KOPT-K1 (cell line): ENCODE results near the gene TAF4.
A peak's percentile ranks its signal among the peaks of the same experiment; 100 is the strongest.

ENCODE experiments used
- H3K27ac ChIP-seq: fragments of 200-600 bp; sonication (generic); 2 replicates; pipeline ENCODE4 v1.5.1; 2016; ENCODE audit warnings: antibody characterized with exemption, mild to moderate bottlenecking, low read depth, low read length; ENCODE audit not compliant: poor library complexity, severe bottlenecking
- H3K36me3 ChIP-seq: fragments of 200-600 bp; sonication (generic); 2 replicates; pipeline ENCODE4 v1.5.1; 2017; ENCODE audit warnings: antibody characterized with exemption, mild to moderate bottlenecking, low read length, moderate library complexity; ENCODE audit not compliant: insufficient read depth
- H3K9me3 ChIP-seq: fragments of 200-600 bp; sonication (generic); 2 replicates; pipeline ENCODE4 v1.5.1; 2017; ENCODE audit warnings: antibody characterized with exemption, low read length, mild to moderate bottlenecking; ENCODE audit not compliant: insufficient read depth, poor library complexity, severe bottlenecking

Gene TAF4, protein sequence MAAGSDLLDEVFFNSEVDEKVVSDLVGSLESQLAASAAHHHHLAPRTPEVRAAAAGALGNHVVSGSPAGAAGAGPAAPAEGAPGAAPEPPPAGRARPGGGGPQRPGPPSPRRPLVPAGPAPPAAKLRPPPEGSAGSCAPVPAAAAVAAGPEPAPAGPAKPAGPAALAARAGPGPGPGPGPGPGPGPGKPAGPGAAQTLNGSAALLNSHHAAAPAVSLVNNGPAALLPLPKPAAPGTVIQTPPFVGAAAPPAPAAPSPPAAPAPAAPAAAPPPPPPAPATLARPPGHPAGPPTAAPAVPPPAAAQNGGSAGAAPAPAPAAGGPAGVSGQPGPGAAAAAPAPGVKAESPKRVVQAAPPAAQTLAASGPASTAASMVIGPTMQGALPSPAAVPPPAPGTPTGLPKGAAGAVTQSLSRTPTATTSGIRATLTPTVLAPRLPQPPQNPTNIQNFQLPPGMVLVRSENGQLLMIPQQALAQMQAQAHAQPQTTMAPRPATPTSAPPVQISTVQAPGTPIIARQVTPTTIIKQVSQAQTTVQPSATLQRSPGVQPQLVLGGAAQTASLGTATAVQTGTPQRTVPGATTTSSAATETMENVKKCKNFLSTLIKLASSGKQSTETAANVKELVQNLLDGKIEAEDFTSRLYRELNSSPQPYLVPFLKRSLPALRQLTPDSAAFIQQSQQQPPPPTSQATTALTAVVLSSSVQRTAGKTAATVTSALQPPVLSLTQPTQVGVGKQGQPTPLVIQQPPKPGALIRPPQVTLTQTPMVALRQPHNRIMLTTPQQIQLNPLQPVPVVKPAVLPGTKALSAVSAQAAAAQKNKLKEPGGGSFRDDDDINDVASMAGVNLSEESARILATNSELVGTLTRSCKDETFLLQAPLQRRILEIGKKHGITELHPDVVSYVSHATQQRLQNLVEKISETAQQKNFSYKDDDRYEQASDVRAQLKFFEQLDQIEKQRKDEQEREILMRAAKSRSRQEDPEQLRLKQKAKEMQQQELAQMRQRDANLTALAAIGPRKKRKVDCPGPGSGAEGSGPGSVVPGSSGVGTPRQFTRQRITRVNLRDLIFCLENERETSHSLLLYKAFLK

DNA sequence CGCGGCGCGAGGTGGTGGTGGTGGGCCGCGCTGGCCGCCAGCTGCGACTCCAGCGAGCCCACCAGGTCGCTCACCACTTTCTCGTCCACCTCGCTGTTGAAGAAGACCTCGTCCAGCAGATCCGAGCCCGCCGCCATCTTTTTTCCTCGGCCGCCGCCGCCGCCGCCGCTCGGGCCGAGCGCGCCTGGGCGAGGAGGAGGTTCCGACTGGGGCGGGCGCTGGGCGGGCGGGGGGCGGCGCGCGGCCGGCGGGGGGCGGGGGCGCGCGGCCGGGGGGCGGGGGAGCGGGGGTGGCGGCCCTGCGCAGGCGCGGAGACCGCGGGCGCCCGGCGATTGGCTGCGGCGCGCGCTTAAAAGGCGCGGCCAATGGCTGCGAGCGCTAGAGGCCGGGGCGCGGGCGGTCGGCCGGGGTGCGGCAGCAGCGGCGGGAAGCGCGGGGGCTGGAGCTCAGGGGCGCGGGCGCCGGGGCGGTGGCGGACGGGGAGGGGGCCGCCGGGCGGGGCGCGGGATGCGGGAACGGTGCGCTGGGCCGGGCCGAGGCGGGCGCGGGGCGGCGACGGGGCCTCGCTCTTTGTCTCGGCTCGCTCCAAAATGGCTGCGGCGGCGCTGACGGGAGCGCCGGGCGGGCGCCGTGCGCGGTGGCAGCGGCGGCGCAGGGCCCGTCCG lies at the start of gene TAF4:
Gene TAF4, minus strand, starts transcription at position 208 of the 665 bp plus-strand sequence. Its CDS starts 71 bp downstream, at position 137.
- H3K27ac ChIP-seq = peak within 1 kb of the TSS; percentile 73
- peaks cover 31% of the 10 kb centered on the region for H3K36me3 ChIP-seq
- H3K9me3 ChIP-seq = no peaks in the 10 kb centered on the region

DNA sequence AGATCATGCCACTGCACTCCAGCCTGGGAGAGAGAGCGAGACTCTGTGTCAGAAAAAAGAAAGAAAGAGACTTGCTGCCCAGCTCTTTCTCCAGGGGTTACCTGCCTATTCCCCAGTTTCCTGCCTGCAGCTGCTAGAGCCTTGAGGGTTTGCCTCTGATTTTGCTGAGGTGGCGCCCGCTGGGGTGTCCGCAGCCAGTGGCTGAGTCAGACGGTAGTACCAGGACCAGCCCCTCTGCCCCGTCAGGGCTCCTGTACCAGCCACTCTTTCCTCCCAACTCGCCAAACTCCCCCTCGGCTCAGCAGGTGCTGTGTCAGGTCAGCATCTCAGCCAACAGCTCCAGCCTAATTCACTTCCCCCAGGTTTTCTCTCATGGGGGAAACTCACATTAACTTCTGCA lies 49.2 kb upstream of the TAF4 start:
- no peak overlapping the region for H3K27ac ChIP-seq
- H3K9me3 ChIP-seq = peaks cover 38% of the 10 kb centered on the region
- no peaks in the 10 kb centered on the region for H3K36me3 ChIP-seq

DNA sequence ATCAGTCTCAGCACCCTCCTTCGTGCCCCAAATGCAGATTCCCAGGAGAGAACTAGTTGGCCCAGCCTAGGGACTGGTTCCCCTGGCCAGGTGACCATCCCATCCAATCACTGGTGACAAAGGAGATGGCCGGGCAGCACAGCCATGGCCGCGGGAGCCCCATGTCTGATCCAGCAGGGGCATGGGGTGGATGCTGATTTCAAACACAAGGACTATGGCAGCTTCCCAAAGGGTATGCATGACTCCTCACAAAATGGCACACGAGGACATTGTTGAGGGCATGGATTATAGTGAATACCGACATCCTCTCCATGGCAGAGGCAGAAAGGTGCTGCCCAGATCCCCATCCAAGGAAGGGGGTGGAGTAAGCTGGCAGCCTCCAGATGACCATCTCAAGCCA lies 46.7 kb upstream of the TAF4 start:
- Histone ChIP-seq H3K27ac (no peak overlapping the region), H3K9me3 (peaks cover 62% of the 10 kb centered on the region), H3K36me3 (no peaks in the 10 kb centered on the region)

DNA sequence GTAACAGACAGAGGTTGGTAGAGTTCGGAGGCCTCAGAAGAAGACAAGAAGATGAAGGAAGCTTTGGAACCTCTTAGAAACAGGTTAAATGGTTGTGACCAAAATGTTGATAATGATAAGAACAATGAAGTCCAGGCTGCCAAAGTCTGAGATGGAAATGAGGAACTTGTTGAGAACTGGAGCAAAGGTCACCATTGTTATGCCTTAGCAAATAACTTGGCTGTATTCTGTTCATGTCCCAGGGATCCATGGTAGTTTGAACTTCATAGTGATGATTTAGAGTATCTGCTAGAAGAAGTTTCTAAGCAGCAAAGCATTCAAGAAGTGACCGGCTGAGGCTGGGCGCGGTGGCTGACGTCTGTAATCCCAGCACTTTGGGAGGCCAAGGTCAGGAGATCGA lies 45.5 kb upstream of the TAF4 start:
- peaks cover 73% of the 10 kb centered on the region for H3K9me3 ChIP-seq
- H3K27ac ChIP-seq = no peak overlapping the region
- no peaks in the 10 kb centered on the region for H3K36me3 ChIP-seq

DNA sequence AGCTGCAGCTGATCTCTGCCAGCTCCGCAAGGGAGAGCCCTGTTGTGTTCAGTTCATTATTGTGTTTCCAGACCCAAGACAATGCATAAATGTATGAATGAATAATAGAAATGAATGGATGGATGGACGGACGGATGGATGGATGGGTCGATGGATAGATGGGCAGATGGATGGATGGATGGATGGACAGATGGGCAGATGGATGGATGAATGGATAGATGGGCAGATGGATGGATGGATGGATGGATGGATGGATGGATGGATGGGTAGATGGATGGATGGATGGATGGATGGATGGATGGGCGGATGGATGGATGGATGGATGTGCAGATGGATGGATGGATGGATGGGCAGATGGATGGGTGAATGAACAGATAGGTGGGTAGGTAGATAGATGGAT lies 39.9 kb upstream of the TAF4 start:
- Histone ChIP-seq H3K9me3 (peaks cover 74% of the 10 kb centered on the region), H3K27ac (no peak overlapping the region), H3K36me3 (no peaks in the 10 kb centered on the region)

DNA sequence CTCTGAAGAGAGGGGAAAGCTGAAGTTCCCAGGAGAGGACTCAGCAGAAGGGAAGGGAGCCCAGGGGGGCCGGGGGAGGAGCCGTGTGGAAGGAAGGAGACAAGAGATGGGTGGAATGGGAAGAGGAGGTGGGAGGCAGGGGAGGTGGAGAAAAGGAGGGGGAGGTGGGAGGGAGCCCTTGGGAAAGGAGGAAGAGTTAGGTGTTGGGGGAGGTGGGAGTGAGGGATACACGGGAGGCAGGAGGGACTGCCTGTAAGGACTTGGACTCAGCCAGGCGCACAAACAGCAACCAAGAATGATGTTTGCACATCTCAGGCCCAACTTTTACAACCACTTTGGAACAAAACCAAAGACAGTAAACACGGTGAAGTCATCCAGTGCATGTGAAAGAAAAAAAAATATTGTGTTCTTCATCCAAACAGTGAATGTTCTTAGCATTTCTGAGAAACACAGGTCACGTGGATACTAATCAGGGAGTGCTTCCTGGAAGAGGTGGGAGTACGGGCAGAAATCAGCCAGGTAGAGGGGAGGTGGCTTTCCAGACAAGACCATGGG lies 39.2 kb upstream of the TAF4 start:
- H3K27ac ChIP-seq = no peak overlapping the region
- no peaks in the 10 kb centered on the region for H3K36me3 ChIP-seq
- H3K9me3 ChIP-seq = peaks cover 67% of the 10 kb centered on the region

DNA sequence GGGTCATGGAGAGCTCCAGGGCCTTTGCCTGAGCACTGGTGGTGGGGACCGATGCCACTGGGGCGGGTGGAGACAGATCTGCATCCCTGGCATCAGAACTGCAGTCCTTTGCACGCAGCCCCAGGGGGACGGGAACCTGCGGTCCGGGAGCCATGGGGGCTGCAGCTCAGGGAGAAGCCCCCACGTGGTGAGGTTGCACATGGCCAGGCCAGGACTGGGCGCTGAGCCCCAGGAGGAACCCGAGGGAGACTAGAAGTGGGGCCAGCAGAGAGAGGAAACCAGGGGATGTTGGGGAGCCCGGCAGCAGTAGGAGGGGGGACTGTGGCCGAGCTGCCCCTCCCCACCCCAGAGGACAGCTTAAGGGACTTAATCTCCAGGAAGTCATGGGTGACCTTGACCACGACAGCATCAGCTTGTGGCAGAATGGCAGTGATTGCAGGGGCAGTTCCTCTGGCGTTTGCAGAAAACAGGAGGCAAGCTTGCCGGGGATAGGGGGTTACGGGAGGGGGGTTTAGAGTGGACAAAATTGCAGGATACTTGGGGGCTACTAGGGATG lies 38.6 kb upstream of the TAF4 start:
- Histone ChIP-seq H3K36me3 (no peaks in the 10 kb centered on the region), H3K9me3 (peaks cover 63% of the 10 kb centered on the region), H3K27ac (no peak overlapping the region)

DNA sequence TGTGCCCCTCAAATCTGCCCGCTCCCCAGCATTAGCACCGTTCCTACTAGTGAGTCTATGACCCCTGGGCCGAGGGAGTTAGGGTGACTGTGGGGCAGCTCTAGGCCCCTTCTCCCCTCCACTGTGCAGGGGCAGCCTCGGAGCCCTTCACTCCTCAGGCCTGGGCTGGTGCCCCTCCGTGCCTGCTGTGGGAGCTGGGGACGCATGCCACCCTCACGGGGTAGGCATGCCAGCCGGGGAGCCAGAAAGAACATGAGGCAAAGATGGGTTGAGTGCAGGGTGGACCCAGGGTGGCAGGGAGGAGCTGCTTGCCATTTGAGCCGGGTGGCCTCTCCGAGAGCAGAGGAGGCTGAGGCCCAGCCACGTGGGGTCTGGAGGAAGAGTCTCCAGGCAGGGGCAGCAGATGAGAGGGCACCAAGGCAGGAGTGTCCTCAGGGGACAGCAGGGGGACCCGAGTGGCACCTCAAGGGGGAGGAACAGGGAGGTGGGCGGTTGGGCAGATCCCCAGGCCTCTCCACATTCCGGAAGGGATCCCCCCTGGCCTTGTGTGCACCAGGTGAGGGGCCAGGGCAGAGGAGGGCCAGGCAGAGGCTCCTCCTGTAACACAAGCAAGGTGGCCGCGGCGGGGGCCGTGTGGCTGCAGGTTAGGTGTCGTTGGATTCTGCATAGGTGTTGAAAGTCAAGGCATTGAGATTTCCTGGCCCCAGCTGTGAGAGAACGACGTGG lies 38.0 kb upstream of the TAF4 start:
- H3K27ac ChIP-seq = no peak overlapping the region
- peaks cover 56% of the 10 kb centered on the region for H3K9me3 ChIP-seq
- H3K36me3 ChIP-seq = no peaks in the 10 kb centered on the region

DNA sequence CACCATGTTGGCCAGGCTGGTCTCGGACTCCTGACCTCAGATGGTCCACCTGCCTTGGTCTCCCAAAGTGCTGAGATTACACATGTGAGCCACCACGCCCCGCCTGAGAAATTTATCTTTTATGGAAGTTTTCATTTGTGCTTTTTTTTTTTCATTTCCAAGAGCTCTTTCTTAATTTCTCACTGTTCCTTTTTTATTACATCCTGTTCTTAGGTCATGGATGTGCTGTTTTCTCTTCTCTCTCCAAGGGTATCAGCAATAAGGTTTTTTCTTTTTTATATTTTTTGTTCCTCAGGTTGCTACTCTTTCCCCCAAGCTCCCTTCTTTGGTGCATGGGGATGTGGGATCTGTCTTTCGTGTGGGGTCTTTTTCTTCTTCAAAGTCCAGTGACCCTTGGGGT lies 35.4 kb upstream of the TAF4 start:
- H3K9me3 ChIP-seq = peaks cover 32% of the 10 kb centered on the region
- no peak overlapping the region for H3K27ac ChIP-seq
- H3K36me3 ChIP-seq = no peaks in the 10 kb centered on the region

DNA sequence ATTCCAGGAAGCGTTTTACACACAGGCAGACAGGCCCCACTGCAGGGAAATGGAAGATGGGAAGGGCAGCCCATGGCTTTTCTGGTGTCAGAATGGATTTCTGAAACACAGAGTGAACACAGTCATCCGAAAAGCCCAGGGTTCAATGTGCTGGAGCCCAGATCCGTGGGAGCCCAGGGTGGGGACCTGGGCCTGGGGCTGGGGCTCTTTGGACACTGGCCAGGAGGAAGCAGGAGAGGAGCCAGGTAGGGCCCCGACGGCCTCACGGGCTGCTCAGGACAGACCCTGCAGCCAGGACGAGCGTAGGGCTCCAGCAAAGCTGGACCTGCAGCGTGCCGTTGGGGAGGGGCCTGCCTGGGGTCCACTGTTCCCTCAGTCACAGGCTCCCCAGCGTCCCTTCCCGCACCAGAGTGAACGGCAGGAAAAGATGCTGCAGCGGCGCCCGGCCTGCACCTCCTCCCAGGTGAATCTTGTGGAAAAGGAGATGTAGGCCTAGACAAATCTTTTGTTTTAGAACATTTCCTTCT lies 32.3 kb upstream of the TAF4 start:
- Histone ChIP-seq H3K36me3 (no peaks in the 10 kb centered on the region), H3K9me3 (peaks cover 17% of the 10 kb centered on the region), H3K27ac (no peak overlapping the region)

DNA sequence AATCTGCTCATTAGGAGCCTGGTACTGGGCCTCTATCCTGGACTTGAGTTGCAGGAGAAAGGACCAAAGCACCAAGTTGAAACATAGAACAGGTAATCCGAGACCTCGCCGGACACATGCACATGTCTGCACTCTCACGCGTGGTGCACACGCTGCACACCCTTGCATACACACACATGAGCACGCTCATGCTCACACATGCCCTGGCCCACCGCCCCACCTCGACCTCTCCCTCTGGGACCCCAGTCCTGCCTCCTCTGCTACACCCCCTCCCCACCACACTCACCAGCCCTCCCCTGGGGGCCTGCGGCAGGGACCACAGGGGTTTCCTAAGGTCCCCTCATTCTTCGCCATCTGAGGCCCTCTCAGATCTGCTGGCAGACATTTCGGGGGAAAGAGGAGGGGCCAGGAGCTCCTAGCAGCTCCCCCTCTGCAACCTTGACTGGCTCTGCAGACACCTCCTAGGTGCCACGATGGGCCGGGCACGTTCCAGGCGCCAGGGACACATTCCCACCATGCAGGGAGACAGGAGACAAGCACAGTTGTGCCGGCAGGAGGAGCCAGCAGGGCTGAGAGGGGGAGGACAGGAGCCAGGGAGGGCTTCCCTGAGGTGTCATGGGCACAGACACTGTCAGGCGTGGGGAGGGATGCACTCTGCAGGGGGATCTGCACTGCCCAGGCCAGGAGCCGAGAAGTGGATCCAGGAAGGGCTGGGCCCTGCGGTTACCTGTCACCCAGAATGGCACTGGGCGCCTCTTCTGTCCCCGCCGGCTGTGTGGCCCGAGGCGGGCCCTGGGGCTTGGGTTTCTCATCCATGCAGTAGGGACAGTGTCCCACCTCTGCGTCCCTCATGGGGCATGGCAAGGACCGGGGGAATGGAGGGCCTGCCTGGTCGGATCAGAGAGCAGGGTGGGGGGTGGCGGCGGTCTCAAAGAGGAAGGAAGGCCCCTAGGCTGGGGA lies 31.0 kb upstream of the TAF4 start:
- H3K36me3 ChIP-seq = no peaks in the 10 kb centered on the region
- peaks cover 10% of the 10 kb centered on the region for H3K9me3 ChIP-seq
- no peak overlapping the region for H3K27ac ChIP-seq

DNA sequence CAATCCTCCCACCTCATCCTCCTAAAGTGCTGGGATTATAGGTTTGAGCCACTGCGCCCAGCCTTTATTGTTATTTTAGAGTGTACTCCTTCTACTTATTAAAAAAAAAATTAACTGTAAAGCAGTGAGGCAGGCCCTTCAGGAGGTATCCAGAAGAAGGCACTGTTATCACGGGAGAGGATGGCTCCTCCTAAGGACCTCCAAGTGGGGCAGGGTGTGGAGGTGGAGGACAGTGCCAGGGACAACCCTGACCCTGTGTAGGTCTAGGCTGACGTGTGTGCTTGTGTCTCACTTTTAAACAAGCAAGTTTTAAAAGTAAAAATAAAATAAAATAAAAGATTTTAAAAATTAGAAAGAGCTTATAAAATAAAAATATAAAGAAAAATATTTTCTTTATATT lies 23.7 kb upstream of the TAF4 start:
- Histone ChIP-seq H3K27ac (no peak overlapping the region), H3K36me3 (no peaks in the 10 kb centered on the region), H3K9me3 (no peaks in the 10 kb centered on the region)
